Liver (tissue), 9 donors: ENCODE data around the gene LDLRAD3. TPM values are rescaled to one million over a fixed set of nuclear protein-coding genes. Genes with fewer than 3 reads are reported as not detected.

ENCODE experiments used
- DNase-seq: peaks from one replicate; pipeline ENCODE4 v3.0.0-alpha.2; 2017; ENCODE audit warnings: low spot score
- H3K27ac ChIP-seq, 2 donors: one replicate each; pipeline ENCODE4 v1.7.0; 2013; ENCODE audit warnings: inconsistent platforms in 2 of 2, low read length in 2 of 2, control low read depth in 1 of 2, low read depth in 1 of 2, mild to moderate bottlenecking in 1 of 2
- H3K27me3 ChIP-seq, 4 donors: one replicate each; pipeline versions ENCODE4 v1.6.1 to v1.7.0; 2013; ENCODE audit warnings: low read length in 3 of 4, inconsistent platforms in 1 of 4, mild to moderate bottlenecking in 1 of 4, moderate library complexity in 1 of 4; ENCODE audit not compliant: control insufficient read depth in 4 of 4, insufficient read depth in 4 of 4
- H3K36me3 ChIP-seq, 4 donors: one replicate each; pipeline versions ENCODE4 v1.6.1 to v1.7.0; 2013; ENCODE audit warnings: low read length in 3 of 4, mild to moderate bottlenecking in 3 of 4, low read depth in 1 of 4, moderate library complexity in 1 of 4; ENCODE audit not compliant: control insufficient read depth in 4 of 4, insufficient read depth in 3 of 4
- H3K4me1 ChIP-seq, 4 donors: one replicate each; pipeline versions ENCODE4 v1.6.1 to v1.7.0; 2013; ENCODE audit warnings: low read length in 3 of 4, mild to moderate bottlenecking in 3 of 4, moderate library complexity in 1 of 4; ENCODE audit not compliant: control insufficient read depth in 4 of 4, insufficient read depth in 4 of 4
- H3K4me3 ChIP-seq, 3 donors: one replicate each; pipeline versions ENCODE4 v1.6.1 to v1.7.0; 2013; ENCODE audit warnings: low read length in 3 of 3, control low read depth in 1 of 3, low read depth in 1 of 3, mild to moderate bottlenecking in 1 of 3
- H3K9ac ChIP-seq, 2 donors: one replicate each; pipeline ENCODE4 v1.7.0; 2013; ENCODE audit warnings: low read length in 2 of 2, mild to moderate bottlenecking in 2 of 2, moderate library complexity in 2 of 2, control low read depth in 1 of 2, low read depth in 1 of 2
- H3K9me3 ChIP-seq, 4 donors: one replicate each; pipeline versions ENCODE4 v1.6.1 to v1.7.0; 2013; ENCODE audit warnings: low read length in 3 of 4; ENCODE audit not compliant: control insufficient read depth in 4 of 4
- ATF3 ChIP-seq: IDR thresholded peaks from 2 replicates; pipeline ENCODE4 v1.6.1; 2016; ENCODE audit warnings: antibody characterized with exemption
- CTCF ChIP-seq: fragments of 150-350 bp; IDR thresholded peaks from 2 replicates; pipeline ENCODE4 v1.5.1; 2017; ENCODE audit warnings: improper control_type of control experiment, low read depth, low read length; ENCODE audit not compliant: missing input control
- FOXA1 ChIP-seq: IDR thresholded peaks from 2 replicates; pipeline ENCODE4 v1.6.1; 2016; ENCODE audit warnings: antibody characterized with exemption
- FOXA2 ChIP-seq: IDR thresholded peaks from 2 replicates; pipeline ENCODE4 v1.6.1; 2016; ENCODE audit warnings: antibody characterized with exemption
- GABPA ChIP-seq, 2 donors: IDR thresholded peaks in 1 of 2; conservative IDR thresholded peaks in 1 of 2; 2 replicates each; pipeline ENCODE4 v1.6.1; 2016; ENCODE audit warnings: antibody characterized with exemption in 2 of 2, mild to moderate bottlenecking in 1 of 2, moderate library complexity in 1 of 2
- HNF4A ChIP-seq, 2 donors: conservative IDR thresholded peaks; 2 replicates each; pipeline ENCODE4 v1.6.1; 2016; ENCODE audit warnings: antibody characterized with exemption in 2 of 2, mild to moderate bottlenecking in 2 of 2
- JUND ChIP-seq, 2 donors: IDR thresholded peaks; 2 replicates each; pipeline ENCODE4 v1.6.1; 2016; ENCODE audit warnings: antibody characterized with exemption in 2 of 2
- MAX ChIP-seq: IDR thresholded peaks from 2 replicates; pipeline ENCODE4 v1.6.1; 2016; ENCODE audit warnings: antibody characterized with exemption
- NR2F2 ChIP-seq: IDR thresholded peaks from 2 replicates; pipeline ENCODE4 v1.6.1; 2016; ENCODE audit warnings: antibody characterized with exemption
- RAD21 ChIP-seq, 2 donors: IDR thresholded peaks; 2 replicates each; pipeline ENCODE4 v1.6.1; 2016; ENCODE audit warnings: antibody characterized with exemption in 2 of 2, mild to moderate bottlenecking in 2 of 2
- WGBS: extraction: QIAGEN DNeasy Blood & Tissue Kit; methylation state at CpG from one replicate; pipeline ENCODE4 v1.1.7; 2013; 5-methylcytosine and 5-hydroxymethylcytosine counted together
- polyA plus RNA-seq, 2 donors: library from polyadenylated mRNA; stranded (reverse) in 1 of 2; unstranded in 1 of 2; fragments of 200-250 nt in 1 of 2; fragments of >200 nt in 1 of 2; fragmentation: Nextera tagmentation in 1 of 2; extraction: Ambion mirVana in 1 of 2; gene quantifications; one replicate each; pipeline versions ENCODE4 v1.2.1 to v1.2.3, GENCODE V29; 2013 to 2015
- total RNA-seq, 2 donors: library from RNA; depleted of rRNA; stranded (reverse); fragments of >200 nt; gene quantifications; one replicate each; pipeline ENCODE4 v1.2.3, GENCODE V29; 2014
- donor health status: healthy.
- donor health status: healthy.
- donor health status: healthy.
- donor health status: healthy.
- donor health status: healthy.

Gene LDLRAD3
- total RNA-seq (1 to 10 TPM in 1 of 2 donors, under 1 TPM in 1; 0.75 to 1.3 TPM), polyA plus RNA-seq (under 1 TPM; 0.88 to 0.99 TPM)

GRCh38 chr11:35943713-35944502 lies at the start of gene LDLRAD3:
TSS of gene LDLRAD3 (plus strand) at chr11:35944062. CDS start at chr11:35944099, 37 bp downstream.
- under 1% methylated on average over 97 of the region's 97 CpGs for WGBS
- peak within 1 kb of the TSS in 1 of 2 donors; percentile 69 for H3K9ac ChIP-seq

GRCh38 chr11:35897019-35897418 lies 46.8 kb upstream of the LDLRAD3 start:
- no peak overlapping the region for H3K27ac ChIP-seq
- DNase-seq, result no peak
- 80% methylated on average over 4 of the region's 4 CpGs for WGBS
- H3K4me3 ChIP-seq, result no peak overlapping the region
- peaks cover 0 to 12% (median 2%) of the 10 kb centered on the region in 4 donors for H3K9me3 ChIP-seq
- no peak overlapping the region for H3K9ac ChIP-seq
- H3K4me1 ChIP-seq, result no peaks in the 10 kb centered on the region
- TF ChIP-seq JUND (IDR thresholded peaks at IDR 0.05), result no peak
- no peak for TF ChIP-seq FOXA2
- TF ChIP-seq NR2F2, result no peak
- no peaks in the 10 kb centered on the region for H3K36me3 ChIP-seq
- H3K27me3 ChIP-seq, result no peaks in the 10 kb centered on the region

More at GRCh38 chr11:35943713-35944502, at the start of gene LDLRAD3:
- H3K4me3 ChIP-seq, result peak within 1 kb of the TSS; percentile 63 to 83 (median 64)
- no peaks in the 10 kb centered on the region for H3K36me3 ChIP-seq
- peak; percentile 70 for DNase-seq
- H3K27me3 ChIP-seq, result peaks cover 0 to 3% (median 0%) of the 10 kb centered on the region in 4 donors
- TF ChIP-seq RAD21 (IDR thresholded peaks at IDR 0.05), result peak in 1 of 2 donors; percentile 18
- TF ChIP-seq FOXA1, result no peak
- H3K4me1 ChIP-seq, result peaks cover 2 to 12% (median 6%) of the 10 kb centered on the region in 4 donors
- H3K27ac ChIP-seq, result peak within 1 kb of the TSS; percentile 49 to 64
- no peaks in the 10 kb centered on the region for H3K9me3 ChIP-seq

GRCh38 chr11:35902961-35903360 lies 40.9 kb upstream of the LDLRAD3 start:
- H3K4me3 ChIP-seq, result no peak overlapping the region
- no peaks in the 10 kb centered on the region for H3K36me3 ChIP-seq
- no peaks in the 10 kb centered on the region for H3K27me3 ChIP-seq
- DNase-seq, result no peak
- H3K4me1 ChIP-seq, result no peaks in the 10 kb centered on the region
- H3K9me3 ChIP-seq, result peaks cover 0 to 21% (median 2%) of the 10 kb centered on the region in 4 donors
- TF ChIP-seq MAX (no peak), ATF3 (no peak), FOXA1 (no peak), HNF4A (conservative IDR thresholded peaks at IDR 0.05) (no peak), GABPA (IDR thresholded peaks at IDR 0.05 in 1 of 2, conservative IDR thresholded peaks at IDR 0.05 in 1 of 2) (no peak), CTCF (no peak)
- no peak overlapping the region for H3K9ac ChIP-seq
- H3K27ac ChIP-seq, result no peak overlapping the region
